Measurements from ENCODE around the gene MRPL45. TPM values are rescaled to one million over a fixed set of nuclear protein-coding genes. Genes with fewer than 3 reads are reported as not detected.

The MRPL45 gene
- total RNA-seq, 4 donors from 2014 or later = 27.6 to 35.3 (median 29.2) TPM

DNA sequence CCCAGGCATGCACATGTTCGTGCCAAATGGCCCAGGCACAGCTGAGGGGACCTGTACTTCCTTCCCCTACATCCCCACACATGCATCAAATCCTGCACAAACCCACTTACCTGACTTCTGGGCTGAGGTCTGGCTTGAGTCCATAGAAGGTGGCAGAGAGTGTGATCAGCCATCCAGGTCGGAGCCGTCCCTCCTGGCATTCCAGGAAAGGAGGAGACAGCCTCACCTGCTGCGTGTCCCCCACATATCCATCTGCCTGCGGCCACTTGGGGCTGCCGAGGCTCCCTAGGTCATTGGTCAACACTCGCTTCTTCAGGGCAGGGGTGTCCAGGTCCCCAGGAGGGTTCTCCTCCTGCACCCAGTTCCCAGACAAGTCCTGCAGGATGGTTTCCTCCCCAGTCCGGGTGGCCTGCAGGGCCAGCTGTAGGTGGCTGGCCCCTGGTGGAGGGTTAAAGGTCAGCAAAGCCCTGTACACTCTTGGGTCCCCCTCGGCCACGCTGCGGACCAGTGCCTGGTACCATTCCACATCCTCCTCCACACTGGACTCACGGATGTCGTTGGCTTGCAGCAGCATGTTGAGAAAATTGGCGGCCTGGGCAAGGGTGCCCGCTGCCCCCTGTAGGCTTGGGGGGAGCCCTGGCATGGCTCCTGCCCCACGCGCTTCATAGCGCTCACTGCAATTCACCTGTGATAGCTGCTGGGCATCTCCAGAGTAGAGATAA, 46.1 kb downstream of the MRPL45 start:
- H3K9me3 ChIP-seq = no peaks in the 10 kb centered on the region
- WGBS = 87% methylated on average over 11 of the region's 18 CpGs
- peaks cover 0 to 14% (median 0%) of the 10 kb centered on the region in 4 donors for H3K27me3 ChIP-seq
- no peak for DNase-seq (ENCODE audit: extremely low spot score)
- TF ChIP-seq EP300 (IDR thresholded peaks at IDR 0.05) = no peak
- H3K4me3 ChIP-seq = no peak overlapping the region
- H3K27ac ChIP-seq (replicated peaks in 1 of 4) = no peak overlapping the region
- intact Hi-C loops (cut with DNase I) = no loop called here
- no peaks in the 10 kb centered on the region for H3K36me3 ChIP-seq
- H3K4me1 ChIP-seq = peaks cover 0 to 9% (median 5%) of the 10 kb centered on the region in 4 donors

DNA sequence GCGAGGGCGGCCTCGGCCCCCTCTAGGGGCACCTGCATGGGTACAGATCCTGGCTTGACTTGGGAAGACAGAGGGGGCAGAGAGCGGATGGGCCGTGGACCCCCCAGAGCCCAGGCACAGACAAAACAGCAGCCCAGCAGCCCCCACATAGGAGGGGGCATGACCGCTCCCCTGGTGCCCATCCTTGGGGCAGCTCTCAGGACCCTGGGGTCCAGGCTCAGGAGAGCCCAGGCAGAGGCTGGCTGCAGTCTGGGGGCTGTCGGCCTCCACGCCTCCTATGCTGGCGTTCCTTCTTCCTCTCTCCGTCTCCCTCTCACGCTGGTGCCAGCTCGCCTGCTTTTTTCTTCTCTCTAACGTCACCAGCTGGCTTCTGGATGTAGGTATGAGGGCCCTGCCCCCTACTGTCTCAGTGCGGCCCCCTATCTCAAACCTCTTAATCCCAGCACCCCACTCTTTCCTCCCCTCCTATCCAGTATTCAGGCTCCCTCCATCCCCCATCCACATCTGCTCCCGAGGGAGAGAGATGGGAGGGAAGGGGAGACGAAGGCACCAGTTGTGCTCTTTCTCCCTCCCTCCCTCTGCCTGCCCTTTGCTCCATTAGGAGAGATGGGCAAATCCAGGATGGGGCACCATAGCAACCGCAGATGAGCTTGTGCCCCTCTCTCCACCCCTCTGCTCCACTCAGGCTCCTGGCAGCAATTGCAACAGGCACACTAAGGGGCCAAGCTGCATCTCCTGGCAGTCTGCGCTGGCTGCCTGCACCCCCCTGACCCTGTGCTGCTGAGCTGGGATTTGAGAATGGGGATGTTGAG, 46.8 kb downstream of the MRPL45 start, which contains the start of gene GPR179:
GPR179 (minus strand) TSS at position 349 of the 812 bp plus-strand sequence; CDS start at position 182, 167 bp downstream.
- intact Hi-C loops (cut with DNase I) = no loop called here

DNA sequence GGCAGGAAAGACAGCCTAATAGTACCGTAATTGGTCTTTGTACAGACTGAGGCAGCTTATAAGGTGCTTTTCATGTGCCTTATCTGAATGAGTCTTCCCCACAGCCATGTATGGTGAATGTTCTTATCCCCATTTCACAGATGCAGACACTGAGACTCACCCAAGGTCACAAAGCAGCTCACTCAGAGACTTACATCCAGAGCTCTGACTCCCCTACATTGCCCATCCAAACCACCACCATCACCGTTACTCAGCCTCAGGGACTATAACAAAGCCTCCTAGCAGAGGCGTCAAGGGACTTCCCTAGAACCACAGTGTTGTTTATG, 47.4 kb downstream of the MRPL45 start:
- peaks cover 0 to 14% (median 5%) of the 10 kb centered on the region in 4 donors for H3K4me1 ChIP-seq
- intact Hi-C loops (cut with DNase I) = no loop called here
- TF ChIP-seq POLR2AphosphoS5 (IDR thresholded peaks at IDR 0.05) = no peak
- no peak for TF ChIP-seq POLR2A (IDR thresholded peaks at IDR 0.05; ENCODE audit: low read depth)
- TF ChIP-seq, protein P1, sequence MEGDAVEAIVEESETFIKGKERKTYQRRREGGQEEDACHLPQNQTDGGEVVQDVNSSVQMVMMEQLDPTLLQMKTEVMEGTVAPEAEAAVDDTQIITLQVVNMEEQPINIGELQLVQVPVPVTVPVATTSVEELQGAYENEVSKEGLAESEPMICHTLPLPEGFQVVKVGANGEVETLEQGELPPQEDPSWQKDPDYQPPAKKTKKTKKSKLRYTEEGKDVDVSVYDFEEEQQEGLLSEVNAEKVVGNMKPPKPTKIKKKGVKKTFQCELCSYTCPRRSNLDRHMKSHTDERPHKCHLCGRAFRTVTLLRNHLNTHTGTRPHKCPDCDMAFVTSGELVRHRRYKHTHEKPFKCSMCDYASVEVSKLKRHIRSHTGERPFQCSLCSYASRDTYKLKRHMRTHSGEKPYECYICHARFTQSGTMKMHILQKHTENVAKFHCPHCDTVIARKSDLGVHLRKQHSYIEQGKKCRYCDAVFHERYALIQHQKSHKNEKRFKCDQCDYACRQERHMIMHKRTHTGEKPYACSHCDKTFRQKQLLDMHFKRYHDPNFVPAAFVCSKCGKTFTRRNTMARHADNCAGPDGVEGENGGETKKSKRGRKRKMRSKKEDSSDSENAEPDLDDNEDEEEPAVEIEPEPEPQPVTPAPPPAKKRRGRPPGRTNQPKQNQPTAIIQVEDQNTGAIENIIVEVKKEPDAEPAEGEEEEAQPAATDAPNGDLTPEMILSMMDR (IDR thresholded peaks at IDR 0.05) = no peak
- TF ChIP-seq EP300 (IDR thresholded peaks at IDR 0.05) = no peak

More for the DNA sequence above, 46.8 kb downstream of the MRPL45 start, which contains the start of gene GPR179:
- Histone ChIP-seq H3K4me1 (peaks cover 0 to 9% (median 5%) of the 10 kb centered on the region in 4 donors), H3K27me3 (peaks cover 0 to 14% (median 0%) of the 10 kb centered on the region in 4 donors), H3K36me3 (no peaks in the 10 kb centered on the region), H3K9me3 (no peaks in the 10 kb centered on the region), H3K27ac (replicated peaks in 1 of 4) (no peak within 1 kb of the TSS), H3K4me3 (no peak within 1 kb of the TSS)
- no peak for TF ChIP-seq EP300 (IDR thresholded peaks at IDR 0.05)
- TF ChIP-seq, protein P1 (IDR thresholded peaks at IDR 0.05) = no peak
- no peak for TF ChIP-seq POLR2A (IDR thresholded peaks at IDR 0.05; ENCODE audit: low read depth)
- TF ChIP-seq POLR2AphosphoS5 (IDR thresholded peaks at IDR 0.05) = no peak
- DNase-seq (ENCODE audit: extremely low spot score) = no peak
- 72% methylated on average over 14 of the region's 18 CpGs for WGBS

DNA sequence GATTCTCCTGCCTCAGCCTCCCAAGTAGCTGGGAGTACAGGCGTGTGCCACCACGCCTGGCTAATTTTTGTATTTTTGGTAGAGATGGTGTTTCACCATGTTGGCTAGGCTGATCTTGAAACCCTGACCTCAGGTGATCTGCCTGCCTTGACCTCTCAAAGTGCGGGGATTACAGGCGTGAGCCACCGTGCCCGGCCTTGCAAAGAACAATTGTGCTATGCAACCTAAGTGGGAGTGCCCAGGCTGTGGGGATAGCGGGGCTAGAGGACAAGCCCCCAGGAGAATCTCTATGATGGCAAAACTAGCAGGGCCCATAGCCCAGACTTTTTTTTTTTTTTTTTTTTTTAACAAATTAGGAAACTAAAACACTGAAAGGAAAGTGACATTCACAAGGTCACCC, 48.8 kb downstream of the MRPL45 start:
- WGBS = 94% methylated on average over 7 of the region's 7 CpGs
- peaks cover 0 to 15% (median 6%) of the 10 kb centered on the region in 4 donors for H3K4me1 ChIP-seq
- no peak overlapping the region for H3K27ac ChIP-seq (replicated peaks in 1 of 4)
- TF ChIP-seq POLR2AphosphoS5 (IDR thresholded peaks at IDR 0.05) (no peak), EP300 (IDR thresholded peaks at IDR 0.05) (no peak), POLR2A (IDR thresholded peaks at IDR 0.05; ENCODE audit: low read depth) (no peak)
- TF ChIP-seq, protein P1 (IDR thresholded peaks at IDR 0.05) = no peak
- no peak overlapping the region for H3K4me3 ChIP-seq
- intact Hi-C loops (cut with DNase I) = loop anchor here (5.0 kb wide), 1 partner anchor 57 kb away; no protein-coding TSS in a partner anchor
- H3K27me3 ChIP-seq = peaks cover 0 to 14% (median 0%) of the 10 kb centered on the region in 4 donors
- H3K36me3 ChIP-seq = no peaks in the 10 kb centered on the region
- DNase-seq (ENCODE audit: extremely low spot score) = no peak
- no peaks in the 10 kb centered on the region for H3K9me3 ChIP-seq

More for the DNA sequence above, 47.4 kb downstream of the MRPL45 start:
- Histone ChIP-seq H3K4me3 (no peak overlapping the region), H3K27me3 (peaks cover 0 to 14% (median 0%) of the 10 kb centered on the region in 4 donors), H3K36me3 (no peaks in the 10 kb centered on the region), H3K27ac (replicated peaks in 1 of 4) (no peak overlapping the region), H3K9me3 (no peaks in the 10 kb centered on the region)
- no peak for DNase-seq (ENCODE audit: extremely low spot score)
- WGBS = 81% methylated on average over 3 of the region's 3 CpGs
